Measurements from ENCODE around the gene TERT. TPM values are rescaled to one million over a fixed set of nuclear protein-coding genes. Genes with fewer than 3 reads are reported as not detected.

The TERT gene
- total RNA-seq, 1 donor from 2014 or later, result 0.28 TPM

DNA sequence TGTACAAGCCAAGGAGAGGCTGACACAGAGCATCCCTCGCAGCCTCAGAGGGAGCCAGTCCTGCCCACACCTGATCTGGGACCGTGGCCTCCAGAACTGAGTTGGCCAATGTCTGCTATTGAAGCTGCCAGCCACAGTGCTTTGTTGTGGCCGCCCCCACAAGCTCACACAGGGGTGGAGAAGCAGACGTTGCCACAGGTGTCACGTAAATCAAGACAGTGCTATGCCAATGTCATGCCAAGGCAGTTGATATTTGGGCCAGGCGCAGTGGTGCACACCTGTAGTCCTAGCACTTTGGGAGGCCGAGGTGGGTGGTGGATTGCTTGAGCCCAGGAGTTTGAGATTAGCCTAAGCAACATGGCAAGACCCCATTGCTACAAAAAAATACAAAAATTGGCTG is 17.3 kb upstream of the TERT start:
- H3K27me3 Mint-ChIP-seq (ENCODE audit: unreplicated experiment), result peaks cover 4% of the 10 kb centered on the region
- TF ChIP-seq, protein P1, sequence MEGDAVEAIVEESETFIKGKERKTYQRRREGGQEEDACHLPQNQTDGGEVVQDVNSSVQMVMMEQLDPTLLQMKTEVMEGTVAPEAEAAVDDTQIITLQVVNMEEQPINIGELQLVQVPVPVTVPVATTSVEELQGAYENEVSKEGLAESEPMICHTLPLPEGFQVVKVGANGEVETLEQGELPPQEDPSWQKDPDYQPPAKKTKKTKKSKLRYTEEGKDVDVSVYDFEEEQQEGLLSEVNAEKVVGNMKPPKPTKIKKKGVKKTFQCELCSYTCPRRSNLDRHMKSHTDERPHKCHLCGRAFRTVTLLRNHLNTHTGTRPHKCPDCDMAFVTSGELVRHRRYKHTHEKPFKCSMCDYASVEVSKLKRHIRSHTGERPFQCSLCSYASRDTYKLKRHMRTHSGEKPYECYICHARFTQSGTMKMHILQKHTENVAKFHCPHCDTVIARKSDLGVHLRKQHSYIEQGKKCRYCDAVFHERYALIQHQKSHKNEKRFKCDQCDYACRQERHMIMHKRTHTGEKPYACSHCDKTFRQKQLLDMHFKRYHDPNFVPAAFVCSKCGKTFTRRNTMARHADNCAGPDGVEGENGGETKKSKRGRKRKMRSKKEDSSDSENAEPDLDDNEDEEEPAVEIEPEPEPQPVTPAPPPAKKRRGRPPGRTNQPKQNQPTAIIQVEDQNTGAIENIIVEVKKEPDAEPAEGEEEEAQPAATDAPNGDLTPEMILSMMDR (IDR thresholded peaks at IDR 0.05; ENCODE audit: unreplicated experiment), result no peak

GRCh38 chr5:1311439-1312055 is 16.7 kb upstream of the TERT start:
- TF ChIP-seq, protein P1 (IDR thresholded peaks at IDR 0.05; ENCODE audit: unreplicated experiment), result no peak
- DNase-seq (ENCODE audit: low spot score), result no peak
- Mint-ChIP-seq H3K4me1 (ENCODE audit: unreplicated experiment) (peaks cover 14% of the 10 kb centered on the region), H3K36me3 (ENCODE audit: low read depth, unreplicated experiment) (peaks cover 3% of the 10 kb centered on the region), H3K4me3 (ENCODE audit: unreplicated experiment) (no peak overlapping the region), H3K27ac (ENCODE audit: unreplicated experiment) (no peak overlapping the region), H3K9me3 (ENCODE audit: unreplicated experiment) (no peaks in the 10 kb centered on the region), H3K27me3 (ENCODE audit: unreplicated experiment) (peaks cover 4% of the 10 kb centered on the region)

More for the DNA sequence above, 17.3 kb upstream of the TERT start:
- Mint-ChIP-seq H3K4me3 (ENCODE audit: unreplicated experiment) (no peak overlapping the region), H3K9me3 (ENCODE audit: unreplicated experiment) (no peaks in the 10 kb centered on the region), H3K27ac (ENCODE audit: unreplicated experiment) (no peak overlapping the region), H3K4me1 (ENCODE audit: unreplicated experiment) (peaks cover 16% of the 10 kb centered on the region), H3K36me3 (ENCODE audit: low read depth, unreplicated experiment) (peaks cover 8% of the 10 kb centered on the region)
- DNase-seq (ENCODE audit: low spot score), result no peak

GRCh38 chr5:1310118-1310517 is 15.2 kb upstream of the TERT start:
- Mint-ChIP-seq H3K27me3 (ENCODE audit: unreplicated experiment) (peaks cover 4% of the 10 kb centered on the region), H3K9me3 (ENCODE audit: unreplicated experiment) (no peaks in the 10 kb centered on the region), H3K36me3 (ENCODE audit: low read depth, unreplicated experiment) (peaks cover 3% of the 10 kb centered on the region), H3K27ac (ENCODE audit: unreplicated experiment) (no peak overlapping the region), H3K4me3 (ENCODE audit: unreplicated experiment) (no peak overlapping the region), H3K4me1 (ENCODE audit: unreplicated experiment) (peaks cover 9% of the 10 kb centered on the region)
- TF ChIP-seq, protein P1 (IDR thresholded peaks at IDR 0.05; ENCODE audit: unreplicated experiment), result no peak
- no peak for DNase-seq (ENCODE audit: low spot score)

DNA sequence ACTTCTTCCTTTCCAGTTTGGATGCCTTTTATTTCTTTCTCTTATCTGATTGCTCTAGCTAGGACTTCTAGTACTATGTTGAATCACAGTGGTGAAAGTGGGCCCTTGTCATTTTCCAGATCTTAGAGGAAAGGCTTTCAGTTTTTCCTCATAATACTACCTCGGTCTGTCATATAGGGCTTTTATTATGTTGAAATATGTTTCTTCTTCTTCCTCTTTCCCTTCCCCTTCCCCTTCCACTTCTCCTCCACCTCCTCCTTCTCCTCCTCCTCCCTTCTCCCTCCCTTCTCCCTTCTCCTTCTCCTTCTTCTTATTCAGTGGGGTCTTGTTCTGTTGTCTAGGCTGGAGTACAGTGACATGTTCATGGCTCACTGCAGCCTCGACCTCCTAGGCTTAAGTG is 9.2 kb upstream of the TERT start:
- Mint-ChIP-seq H3K4me3 (ENCODE audit: unreplicated experiment) (no peak overlapping the region), H3K9me3 (ENCODE audit: unreplicated experiment) (no peaks in the 10 kb centered on the region), H3K4me1 (ENCODE audit: unreplicated experiment) (no peaks in the 10 kb centered on the region), H3K36me3 (ENCODE audit: low read depth, unreplicated experiment) (no peaks in the 10 kb centered on the region), H3K27ac (ENCODE audit: unreplicated experiment) (no peak overlapping the region), H3K27me3 (ENCODE audit: unreplicated experiment) (no peaks in the 10 kb centered on the region)
- DNase-seq (ENCODE audit: low spot score), result no peak
- TF ChIP-seq, protein P1 (IDR thresholded peaks at IDR 0.05; ENCODE audit: unreplicated experiment), result no peak

- Mint-ChIP-seq H3K4me3 (ENCODE audit: unreplicated experiment) (no peak overlapping the region), H3K27ac (ENCODE audit: unreplicated experiment) (no peak overlapping the region), H3K9me3 (ENCODE audit: unreplicated experiment) (no peaks in the 10 kb centered on the region), H3K36me3 (ENCODE audit: low read depth, unreplicated experiment) (no peaks in the 10 kb centered on the region), H3K27me3 (ENCODE audit: unreplicated experiment) (no peaks in the 10 kb centered on the region), H3K4me1 (ENCODE audit: unreplicated experiment) (no peaks in the 10 kb centered on the region)
- TF ChIP-seq, protein P1 (IDR thresholded peaks at IDR 0.05; ENCODE audit: unreplicated experiment), result no peak
- DNase-seq (ENCODE audit: low spot score), result no peak
Observed at GRCh38 chr5:1302258-1302657, 7.4 kb upstream of the TERT start.

Measured in endothelial cell (in vitro differentiated cells).